Body of pancreas (tissue), 4 donors: Measurements from ENCODE around the gene DENND5B. TPM values are rescaled to one million over a fixed set of nuclear protein-coding genes. Genes with fewer than 3 reads are reported as not detected.
"Not testable (repeated sequence)": the region's sequence is repeated elsewhere in the genome, so short reads cannot be mapped to it uniquely, and the experiment has no call there.

Source experiments
- ATAC-seq: fragments of 150-250 bp; one replicate; pipeline ENCODE4 v1.9.1; 2016
- DNase-seq, 4 donors: peaks; one replicate each; pipeline ENCODE4 v3.0.0-alpha.2; 2019
- H3K27ac ChIP-seq, 4 donors: fragments of 200-600 bp; sonication (generic); 1 replicate in 3 of 4; 2 replicates in 1 of 4; pipeline versions ENCODE4 v1.5.1 to v1.6.1; 2016 to 2019; ENCODE audit warnings: mild to moderate bottlenecking in 1 of 4, mixed read lengths in 1 of 4, moderate library complexity in 1 of 4
- H3K27me3 ChIP-seq, 2 donors: fragments of 200-600 bp; sonication (generic); one replicate each; pipeline ENCODE4 v1.6.0; 2016; ENCODE audit warnings: mild to moderate bottlenecking in 1 of 2
- H3K36me3 ChIP-seq, 2 donors: fragments of 200-600 bp; sonication (generic); replicated peaks in 1 of 2; 2 replicates each; pipeline ENCODE4 v1.5.1; 2016; ENCODE audit warnings: low read depth in 2 of 2; ENCODE audit not compliant: insufficient read depth in 1 of 2
- H3K4me1 ChIP-seq: fragments of 200-600 bp; sonication (generic); one replicate; pipeline ENCODE4 v1.6.0; 2016
- H3K4me3 ChIP-seq, 2 donors: fragments of 200-600 bp; sonication (generic); 1 replicate in 1 of 2; 2 replicates in 1 of 2; pipeline ENCODE4 v1.5.1; 2016 to 2019
- H3K9me3 ChIP-seq, 3 donors: fragments of 200-600 bp; sonication (generic); 1 replicate in 2 of 3; 2 replicates in 1 of 3; pipeline ENCODE4 v1.5.1; 2016
- CTCF ChIP-seq, 7 experiments: fragments of 450-650 bp in 4 of 7; fragments of 200-600 bp in 3 of 7; sonication (generic) in 3 of 7; IDR thresholded peaks; one replicate each; pipeline ENCODE4 v1.5.1; 2016 to 2019; ENCODE audit warnings: antibody characterized with exemption in 7 of 7
- POLR2A ChIP-seq, 3 donors: fragments of 450-650 bp; IDR thresholded peaks; one replicate each; pipeline ENCODE4 v1.6.1; 2016; ENCODE audit warnings: antibody characterized with exemption in 3 of 3, mild to moderate bottlenecking in 2 of 3
- WGBS, 2 donors: methylation state at CpG; one replicate each; pipeline ENCODE4 v1.1.5; 2017; 5-methylcytosine and 5-hydroxymethylcytosine counted together
- intact Hi-C: fragments of 100-400 bp; cut with DNase I; formaldehyde crosslinking; loops from one replicate; pipeline ENCODE4 v1.15.1; 2023
- total RNA-seq, 2 donors: library from RNA; depleted of rRNA; stranded (reverse); fragments of >200 nt; gene quantifications; one replicate each; pipeline ENCODE4 v1.1.0, GENCODE V29; 2016

DENND5B gene
- total RNA-seq, 2 donors from 2014 or later = 8.8 to 32.0 TPM

DNA sequence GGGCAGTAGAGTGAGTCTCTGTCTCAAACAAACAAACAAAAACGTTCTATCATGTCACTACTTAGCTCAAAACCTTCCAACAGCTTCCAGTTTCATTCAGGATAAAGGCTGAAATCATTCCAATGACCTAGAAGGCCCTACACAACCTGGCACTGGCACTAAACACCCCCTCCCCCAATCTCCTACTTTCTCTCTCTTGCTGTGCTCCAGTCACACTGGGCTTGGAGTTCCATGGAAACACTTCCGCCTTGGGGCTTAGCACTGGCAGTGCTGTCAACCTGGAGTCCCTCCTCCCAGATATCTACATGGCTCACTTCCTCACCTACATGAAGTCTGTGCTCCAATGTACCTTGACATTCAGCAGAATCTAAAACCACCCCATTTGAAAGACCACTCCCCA is 199.9 kb downstream of the DENND5B start:
- no peak overlapping the region for H3K27ac ChIP-seq
- peaks cover 6 to 10% of the 10 kb centered on the region in 2 donors for H3K36me3 ChIP-seq
- intact Hi-C loops = no loop called here
- DNase-seq (no peak), ATAC-seq (no peak)
- no peak for TF ChIP-seq CTCF (IDR thresholded peaks at IDR 0.05)
- TF ChIP-seq POLR2A (IDR thresholded peaks at IDR 0.05) = no peak
- H3K9me3 ChIP-seq = no peaks in the 10 kb centered on the region
- H3K27me3 ChIP-seq = no peaks in the 10 kb centered on the region
- no peak overlapping the region for H3K4me3 ChIP-seq
- 61 to 62% methylated on average over 2 of the region's 2 CpGs for WGBS, 2 donors
- H3K4me1 ChIP-seq = no peaks in the 10 kb centered on the region

GRCh38 chr12:31388713-31389112 is 202.2 kb downstream of the DENND5B start:
- WGBS, 2 donors = 77 to 83% methylated on average over 4 of the region's 4 CpGs
- ATAC-seq (no peak), DNase-seq (no peak)
- peaks cover 6 to 10% of the 10 kb centered on the region in 2 donors for H3K36me3 ChIP-seq
- no peaks in the 10 kb centered on the region for H3K4me1 ChIP-seq
- no peak overlapping the region for H3K27ac ChIP-seq
- no peaks in the 10 kb centered on the region for H3K27me3 ChIP-seq
- intact Hi-C loops = no loop called here
- H3K4me3 ChIP-seq = no peak overlapping the region
- no peaks in the 10 kb centered on the region for H3K9me3 ChIP-seq
- TF ChIP-seq CTCF (IDR thresholded peaks at IDR 0.05) (no peak), POLR2A (IDR thresholded peaks at IDR 0.05) (no peak)

- Histone ChIP-seq H3K4me3 (no peak overlapping the region), H3K36me3 (peaks cover 6 to 9% of the 10 kb centered on the region in 2 donors), H3K27ac (no peak overlapping the region), H3K9me3 (no peaks in the 10 kb centered on the region), H3K4me1 (no peaks in the 10 kb centered on the region), H3K27me3 (no peaks in the 10 kb centered on the region)
- WGBS, 2 donors = 86 to 93% methylated on average over 7 to 8 of the region's 8 CpGs
- intact Hi-C loops = no loop called here
- DNase-seq (no peak), ATAC-seq (no peak)
- TF ChIP-seq CTCF (IDR thresholded peaks at IDR 0.05) = no peak
- TF ChIP-seq POLR2A (IDR thresholded peaks at IDR 0.05) = no peak
These were observed 203.5 kb downstream of the DENND5B start for GRCh38 chr12:31387466-31387865.

DNA sequence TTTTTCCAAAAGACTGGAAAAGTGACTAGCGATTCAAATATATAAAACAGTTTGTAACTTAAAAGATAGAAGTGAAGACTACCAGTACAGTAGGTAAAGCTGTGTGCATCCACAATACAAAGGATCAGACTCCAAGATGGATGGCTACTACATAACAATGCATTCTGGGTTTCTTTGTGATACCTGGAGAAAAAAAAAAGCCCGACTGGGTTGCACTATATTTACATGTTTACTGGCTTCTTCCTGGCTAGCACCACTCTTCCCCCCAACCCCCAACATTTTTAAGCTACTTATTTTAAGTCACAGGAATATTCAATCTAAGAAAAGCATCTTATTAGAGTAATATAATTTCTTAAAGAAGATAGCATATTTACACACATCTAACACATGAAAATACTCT is 203.9 kb downstream of the DENND5B start:
- no peak overlapping the region for H3K4me3 ChIP-seq
- no peaks in the 10 kb centered on the region for H3K4me1 ChIP-seq
- WGBS, 2 donors = 65 to 67% methylated on average over 2 of the region's 2 CpGs
- peaks cover 6% of the 10 kb centered on the region in 2 donors for H3K36me3 ChIP-seq
- ATAC-seq = no peak
- H3K27ac ChIP-seq = no peak overlapping the region
- no peaks in the 10 kb centered on the region for H3K27me3 ChIP-seq
- intact Hi-C loops = no loop called here
- TF ChIP-seq POLR2A (IDR thresholded peaks at IDR 0.05) (no peak), CTCF (IDR thresholded peaks at IDR 0.05) (no peak)
- H3K9me3 ChIP-seq = no peaks in the 10 kb centered on the region
- no peak for DNase-seq

DNA sequence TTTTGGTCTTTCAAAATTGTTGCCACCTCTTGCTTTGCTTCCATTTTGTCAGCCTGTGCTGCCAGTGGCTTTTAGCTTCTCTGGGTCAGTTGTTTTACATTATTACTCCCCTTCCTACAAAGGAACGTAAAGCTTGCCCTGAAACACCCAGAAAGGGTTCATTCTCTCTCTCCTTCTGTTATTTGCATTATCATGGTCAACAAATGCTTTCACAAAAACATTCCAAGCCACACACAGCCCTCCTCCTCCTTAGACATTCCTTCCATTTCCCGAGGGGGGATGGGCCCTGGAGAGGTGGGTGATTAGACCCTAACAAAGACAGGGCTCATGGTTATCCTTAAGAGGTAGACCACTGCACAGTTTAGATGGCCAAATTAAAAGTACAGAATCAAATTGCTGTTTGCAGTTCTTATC is 204.6 kb downstream of the DENND5B start:
- Histone ChIP-seq H3K4me3 (no peak overlapping the region), H3K36me3 (peaks cover 5 to 6% of the 10 kb centered on the region in 2 donors), H3K4me1 (no peaks in the 10 kb centered on the region), H3K27me3 (no peaks in the 10 kb centered on the region), H3K27ac (no peak overlapping the region), H3K9me3 (no peaks in the 10 kb centered on the region)
- intact Hi-C loops = no loop called here
- DNase-seq = no peak
- no peak for TF ChIP-seq CTCF (IDR thresholded peaks at IDR 0.05)
- TF ChIP-seq POLR2A (IDR thresholded peaks at IDR 0.05) = no peak
- WGBS, 2 donors = 78 to 79% methylated on average over 2 of the region's 2 CpGs
- ATAC-seq = no peak

DNA sequence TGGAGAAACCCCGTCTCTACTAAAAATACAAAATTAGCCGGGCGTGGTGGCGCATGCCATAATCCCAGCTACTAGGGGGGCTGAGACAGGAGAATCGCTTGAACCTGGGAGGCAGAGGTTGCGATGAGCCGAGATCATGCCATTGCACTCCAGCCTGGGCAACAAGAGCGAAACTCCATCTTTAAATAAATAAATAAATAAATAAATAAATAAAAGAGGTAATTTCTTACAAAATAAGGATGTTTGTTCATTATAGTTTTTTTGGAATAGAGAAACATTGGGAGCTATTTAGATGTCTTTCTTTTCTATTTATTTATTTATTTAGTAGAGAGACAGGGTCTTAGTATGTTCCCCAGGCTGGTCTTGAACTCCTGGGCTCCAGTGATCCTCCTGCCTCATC is 213.7 kb downstream of the DENND5B start:
- H3K4me3 ChIP-seq, ATAC-seq, H3K36me3 ChIP-seq, H3K4me1 ChIP-seq, H3K9me3 ChIP-seq, H3K27me3 ChIP-seq, DNase-seq, H3K27ac ChIP-seq, intact Hi-C loops: not testable (repeated sequence)
- WGBS, 2 donors = 80 to 87% methylated on average over 8 of the region's 8 CpGs

DNA sequence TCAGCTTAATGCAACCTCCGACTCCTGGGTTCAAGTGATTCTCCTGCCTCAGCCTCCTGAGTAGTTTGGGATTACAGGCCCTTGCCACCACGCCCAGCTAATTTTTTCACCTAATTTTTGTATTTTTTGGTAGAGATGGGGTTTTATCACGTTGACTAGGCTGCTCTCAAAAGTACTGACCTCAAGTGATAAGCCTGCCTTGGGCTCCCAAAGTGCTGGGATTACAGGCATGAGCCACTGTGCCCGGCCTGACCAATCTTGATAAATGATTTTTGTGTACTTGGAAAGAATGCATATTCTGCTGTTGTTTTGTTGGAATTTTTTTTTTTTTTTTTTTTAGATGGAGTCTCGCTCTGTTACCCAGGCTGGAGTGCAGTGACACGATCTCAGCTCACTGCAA is 215.5 kb downstream of the DENND5B start:
- ATAC-seq, H3K4me3 ChIP-seq, intact Hi-C loops, H3K4me1 ChIP-seq, H3K27ac ChIP-seq, H3K36me3 ChIP-seq, H3K27me3 ChIP-seq, DNase-seq, H3K9me3 ChIP-seq: not testable (repeated sequence)
- 73 to 75% methylated on average over 6 of the region's 6 CpGs for WGBS, 2 donors
